ENCODE data around the gene PHACTR1.

DNA sequence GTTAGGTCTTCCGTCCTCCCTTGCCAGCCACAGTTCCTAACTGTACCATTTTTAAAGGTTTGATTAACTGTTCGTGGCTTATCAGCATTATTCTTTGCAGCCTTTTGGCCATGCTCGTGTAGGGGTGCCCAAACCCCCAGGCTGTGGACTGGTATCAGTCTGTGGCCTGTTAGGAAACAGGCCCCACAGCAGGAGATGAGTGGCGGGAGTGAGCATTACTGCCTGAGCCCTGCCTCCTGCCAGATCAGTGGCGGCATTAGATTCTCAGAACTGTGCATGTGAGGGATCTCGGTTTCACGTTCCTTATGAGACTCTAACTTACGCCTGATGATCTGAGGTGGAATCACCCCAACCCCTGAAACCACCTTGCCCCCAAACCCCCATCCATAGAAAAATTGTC is 532.4 kb downstream of the PHACTR1 start:
- TF ChIP-seq, protein P1, sequence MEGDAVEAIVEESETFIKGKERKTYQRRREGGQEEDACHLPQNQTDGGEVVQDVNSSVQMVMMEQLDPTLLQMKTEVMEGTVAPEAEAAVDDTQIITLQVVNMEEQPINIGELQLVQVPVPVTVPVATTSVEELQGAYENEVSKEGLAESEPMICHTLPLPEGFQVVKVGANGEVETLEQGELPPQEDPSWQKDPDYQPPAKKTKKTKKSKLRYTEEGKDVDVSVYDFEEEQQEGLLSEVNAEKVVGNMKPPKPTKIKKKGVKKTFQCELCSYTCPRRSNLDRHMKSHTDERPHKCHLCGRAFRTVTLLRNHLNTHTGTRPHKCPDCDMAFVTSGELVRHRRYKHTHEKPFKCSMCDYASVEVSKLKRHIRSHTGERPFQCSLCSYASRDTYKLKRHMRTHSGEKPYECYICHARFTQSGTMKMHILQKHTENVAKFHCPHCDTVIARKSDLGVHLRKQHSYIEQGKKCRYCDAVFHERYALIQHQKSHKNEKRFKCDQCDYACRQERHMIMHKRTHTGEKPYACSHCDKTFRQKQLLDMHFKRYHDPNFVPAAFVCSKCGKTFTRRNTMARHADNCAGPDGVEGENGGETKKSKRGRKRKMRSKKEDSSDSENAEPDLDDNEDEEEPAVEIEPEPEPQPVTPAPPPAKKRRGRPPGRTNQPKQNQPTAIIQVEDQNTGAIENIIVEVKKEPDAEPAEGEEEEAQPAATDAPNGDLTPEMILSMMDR (IDR thresholded peaks at IDR 0.05): no peak
- TF ChIP-seq POLR2A (IDR thresholded peaks at IDR 0.05): no peak
